ENCODE data around the gene NTN3.
A peak's percentile ranks its signal among the peaks of the same experiment; 100 is the strongest.

The NTN3 gene

GRCh38 chr16:2466667-2467527, 4.2 kb upstream of the NTN3 start:
- Histone ChIP-seq H3K27ac (ENCODE audit: low read depth in 2 of 2, low read length in 2 of 2) (no peak overlapping the region), H3K4me1 (ENCODE audit: control insufficient read depth in 2 of 2, insufficient read depth in 2 of 2, low read length in 2 of 2) (peaks cover 12 to 16% of the 10 kb centered on the region in 2 donors), H3K9me3 (ENCODE audit: control insufficient read depth in 2 of 2, low read length in 2 of 2) (no peaks in the 10 kb centered on the region), H3K27me3 (ENCODE audit: control insufficient read depth in 2 of 2, insufficient read depth in 2 of 2, low read length in 2 of 2) (peaks cover 20 to 28% of the 10 kb centered on the region in 2 donors), H3K36me3 (ENCODE audit: control insufficient read depth in 2 of 2, insufficient read depth in 2 of 2, low read length in 2 of 2) (no peaks in the 10 kb centered on the region), H3K9ac (ENCODE audit: low read depth in 1 of 2, low read length in 2 of 2) (no peak overlapping the region), H3K4me3 (ENCODE audit: low read length in 2 of 2) (peak overlapping the region in 1 of 2 donors; percentile 54)

- H3K4me3 ChIP-seq (ENCODE audit: low read length in 2 of 2), result peak overlapping the region; percentile 41 to 54
- peaks cover 12 to 16% of the 10 kb centered on the region in 2 donors for H3K4me1 ChIP-seq (ENCODE audit: control insufficient read depth in 2 of 2, insufficient read depth in 2 of 2, low read length in 2 of 2)
- H3K9ac ChIP-seq (ENCODE audit: low read depth in 1 of 2, low read length in 2 of 2), result peak overlapping the region in 1 of 2 donors; percentile 43
- peaks cover 28 to 36% of the 10 kb centered on the region in 2 donors for H3K27me3 ChIP-seq (ENCODE audit: control insufficient read depth in 2 of 2, insufficient read depth in 2 of 2, low read length in 2 of 2)
- H3K27ac ChIP-seq (ENCODE audit: low read depth in 2 of 2, low read length in 2 of 2), result no peak overlapping the region
- H3K9me3 ChIP-seq (ENCODE audit: control insufficient read depth in 2 of 2, low read length in 2 of 2), result no peaks in the 10 kb centered on the region
- H3K36me3 ChIP-seq (ENCODE audit: control insufficient read depth in 2 of 2, insufficient read depth in 2 of 2, low read length in 2 of 2), result no peaks in the 10 kb centered on the region
Observed at GRCh38 chr16:2467528-2468232, 3.4 kb upstream of the NTN3 start.

DNA sequence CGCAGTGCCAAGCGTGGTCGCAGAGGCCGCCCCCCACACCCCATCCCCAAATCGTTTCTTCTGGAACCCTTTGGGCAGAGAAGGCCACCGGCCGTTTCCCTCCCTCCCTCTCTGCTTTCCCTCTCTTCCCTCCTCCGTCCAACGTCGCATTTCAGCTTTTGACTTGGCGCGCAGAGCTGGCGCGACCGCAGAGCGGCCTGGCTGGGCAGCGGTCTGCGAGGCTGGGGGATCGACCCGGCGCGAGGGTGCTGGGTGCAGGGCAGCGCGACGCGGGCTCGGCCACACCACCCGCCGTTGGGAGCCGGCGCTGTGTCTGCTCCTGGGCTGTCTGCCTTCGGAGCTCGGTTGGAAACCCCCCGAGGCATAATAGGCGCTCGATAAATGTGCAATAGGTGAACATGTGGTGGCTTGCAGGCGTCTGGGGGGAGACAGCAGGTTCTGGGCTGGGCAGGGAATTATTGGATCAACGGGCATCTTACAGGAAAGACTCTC, 2.8 kb upstream of the NTN3 start:
- peaks cover 33 to 42% of the 10 kb centered on the region in 2 donors for H3K27me3 ChIP-seq (ENCODE audit: control insufficient read depth in 2 of 2, insufficient read depth in 2 of 2, low read length in 2 of 2)
- peak overlapping the region in 1 of 2 donors; percentile 43 for H3K9ac ChIP-seq (ENCODE audit: low read depth in 1 of 2, low read length in 2 of 2)

DNA sequence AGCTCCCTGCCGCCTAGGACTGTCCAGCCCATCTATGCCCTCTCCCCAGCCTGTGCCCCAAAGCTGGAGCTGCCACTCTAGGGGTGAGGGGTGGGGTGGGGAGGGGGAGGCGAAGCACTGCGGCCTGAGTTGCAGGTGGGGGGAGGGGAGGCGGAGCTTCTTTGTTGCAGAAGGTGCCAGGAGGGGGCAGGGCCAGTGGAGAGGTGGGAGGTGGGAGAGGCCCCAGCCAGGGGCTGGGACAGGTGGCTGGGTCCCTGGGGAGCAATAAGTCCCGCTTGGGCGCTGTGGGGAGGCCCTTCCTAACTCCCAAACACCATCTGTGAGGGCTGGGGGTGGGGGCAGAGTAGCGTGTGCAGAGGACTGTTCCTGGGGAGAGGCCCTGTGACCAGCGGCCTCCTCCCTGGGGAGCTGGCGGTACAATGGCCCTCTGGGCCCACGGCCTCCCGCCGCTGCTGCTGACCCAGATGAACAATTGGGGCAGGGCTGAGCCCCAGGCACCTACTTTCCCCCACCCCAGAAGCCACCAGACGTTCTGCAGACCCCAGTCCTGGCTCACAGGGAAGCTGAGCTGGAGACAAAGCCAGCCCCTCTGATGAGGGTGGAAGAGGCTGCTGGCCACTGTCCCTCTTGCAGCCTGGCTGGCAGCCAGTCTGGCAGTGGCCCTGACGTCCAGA, 2.2 kb upstream of the NTN3 start:
- Histone ChIP-seq H3K4me3 (ENCODE audit: low read length in 2 of 2) (no peak overlapping the region), H3K4me1 (ENCODE audit: control insufficient read depth in 2 of 2, insufficient read depth in 2 of 2, low read length in 2 of 2) (peaks cover 14 to 25% of the 10 kb centered on the region in 2 donors), H3K9me3 (ENCODE audit: control insufficient read depth in 2 of 2, low read length in 2 of 2) (no peaks in the 10 kb centered on the region), H3K9ac (ENCODE audit: low read depth in 1 of 2, low read length in 2 of 2) (peak overlapping the region in 1 of 2 donors; percentile 7), H3K36me3 (ENCODE audit: control insufficient read depth in 2 of 2, insufficient read depth in 2 of 2, low read length in 2 of 2) (no peaks in the 10 kb centered on the region), H3K27me3 (ENCODE audit: control insufficient read depth in 2 of 2, insufficient read depth in 2 of 2, low read length in 2 of 2) (peaks cover 33 to 44% of the 10 kb centered on the region in 2 donors), H3K27ac (ENCODE audit: low read depth in 2 of 2, low read length in 2 of 2) (no peak overlapping the region)

More for the DNA sequence above, 2.8 kb upstream of the NTN3 start:
- Histone ChIP-seq H3K9me3 (ENCODE audit: control insufficient read depth in 2 of 2, low read length in 2 of 2) (no peaks in the 10 kb centered on the region), H3K4me3 (ENCODE audit: low read length in 2 of 2) (peak overlapping the region; percentile 41 to 54), H3K27ac (ENCODE audit: low read depth in 2 of 2, low read length in 2 of 2) (no peak overlapping the region), H3K36me3 (ENCODE audit: control insufficient read depth in 2 of 2, insufficient read depth in 2 of 2, low read length in 2 of 2) (no peaks in the 10 kb centered on the region), H3K4me1 (ENCODE audit: control insufficient read depth in 2 of 2, insufficient read depth in 2 of 2, low read length in 2 of 2) (peaks cover 12 to 21% of the 10 kb centered on the region in 2 donors)

DNA sequence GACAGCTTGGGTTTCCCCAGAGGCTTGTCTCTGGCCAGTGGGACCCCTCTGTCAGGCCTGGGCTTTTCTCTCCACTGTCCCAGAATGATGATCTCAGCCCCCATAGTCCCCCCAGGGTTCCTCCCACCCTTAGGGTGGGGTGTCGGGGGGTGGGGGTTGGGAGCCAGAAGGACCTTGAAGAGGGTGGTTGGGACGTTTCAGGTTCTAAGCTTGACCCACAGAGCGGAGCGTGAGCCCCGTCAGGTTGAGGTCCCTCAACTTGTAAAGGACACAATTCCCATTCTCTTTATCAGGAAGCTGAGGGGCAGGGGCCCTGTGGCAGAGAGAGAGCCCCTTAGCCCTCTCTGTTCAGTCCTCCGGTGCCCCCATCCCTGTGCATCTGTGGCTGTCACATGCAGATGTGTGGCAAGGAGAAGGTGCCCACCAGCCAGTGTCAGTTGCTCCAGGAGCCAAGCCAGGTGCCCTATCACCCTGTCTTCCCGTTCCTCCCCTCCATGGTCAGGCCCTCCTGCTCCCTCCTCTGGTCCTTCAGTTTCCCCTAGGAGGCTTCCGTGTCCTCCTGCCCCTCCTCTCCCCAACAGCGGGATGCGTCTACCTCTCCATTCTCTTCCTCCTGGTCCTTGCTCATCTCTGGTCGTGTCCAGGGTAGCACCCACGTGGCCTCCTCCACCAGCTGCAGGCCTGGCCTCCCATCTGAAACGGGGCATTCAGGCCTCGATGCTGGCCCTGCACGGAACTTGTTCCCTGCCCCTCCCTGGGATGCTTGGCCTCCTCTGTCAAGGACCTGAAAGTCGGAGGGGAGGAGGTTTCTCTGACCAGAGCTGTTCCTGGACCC, 1.5 kb upstream of the NTN3 start:
- Histone ChIP-seq H3K4me3 (ENCODE audit: low read length in 2 of 2) (no peak overlapping the region), H3K36me3 (ENCODE audit: control insufficient read depth in 2 of 2, insufficient read depth in 2 of 2, low read length in 2 of 2) (no peaks in the 10 kb centered on the region), H3K4me1 (ENCODE audit: control insufficient read depth in 2 of 2, insufficient read depth in 2 of 2, low read length in 2 of 2) (peaks cover 21 to 28% of the 10 kb centered on the region in 2 donors), H3K27me3 (ENCODE audit: control insufficient read depth in 2 of 2, insufficient read depth in 2 of 2, low read length in 2 of 2) (peaks cover 33 to 44% of the 10 kb centered on the region in 2 donors), H3K27ac (ENCODE audit: low read depth in 2 of 2, low read length in 2 of 2) (no peak overlapping the region), H3K9ac (ENCODE audit: low read depth in 1 of 2, low read length in 2 of 2) (no peak overlapping the region), H3K9me3 (ENCODE audit: control insufficient read depth in 2 of 2, low read length in 2 of 2) (no peaks in the 10 kb centered on the region)

DNA sequence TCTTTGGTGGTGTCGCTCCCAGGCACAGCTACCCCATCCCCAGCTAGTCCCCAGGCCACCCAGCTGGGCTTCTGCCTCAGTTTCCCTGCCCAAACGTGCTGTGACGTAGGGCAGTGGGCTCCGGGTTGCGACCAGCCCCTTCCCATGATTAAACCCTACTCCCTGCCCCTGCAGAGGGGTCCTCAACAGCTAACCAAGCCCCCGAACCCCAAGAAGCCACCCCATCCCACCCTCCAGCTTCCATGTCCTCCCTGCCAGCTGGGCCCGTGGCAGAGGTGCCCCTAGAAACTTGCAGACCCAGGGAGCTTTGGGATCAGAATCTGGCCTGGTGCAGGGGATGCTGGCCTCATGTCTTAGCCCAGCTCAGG, 879 bp upstream of the NTN3 start:
- no peak overlapping the region for H3K4me3 ChIP-seq (ENCODE audit: low read length in 2 of 2)
- H3K4me1 ChIP-seq (ENCODE audit: control insufficient read depth in 2 of 2, insufficient read depth in 2 of 2, low read length in 2 of 2), result peaks cover 22 to 28% of the 10 kb centered on the region in 2 donors
- no peaks in the 10 kb centered on the region for H3K36me3 ChIP-seq (ENCODE audit: control insufficient read depth in 2 of 2, insufficient read depth in 2 of 2, low read length in 2 of 2)
- H3K9me3 ChIP-seq (ENCODE audit: control insufficient read depth in 2 of 2, low read length in 2 of 2), result no peaks in the 10 kb centered on the region
- no peak overlapping the region for H3K9ac ChIP-seq (ENCODE audit: low read depth in 1 of 2, low read length in 2 of 2)
- peaks cover 33 to 44% of the 10 kb centered on the region in 2 donors for H3K27me3 ChIP-seq (ENCODE audit: control insufficient read depth in 2 of 2, insufficient read depth in 2 of 2, low read length in 2 of 2)
- H3K27ac ChIP-seq (ENCODE audit: low read depth in 2 of 2, low read length in 2 of 2), result no peak overlapping the region

GRCh38 chr16:2470603-2471015, 488 bp upstream of the NTN3 start:
- H3K4me3 ChIP-seq (ENCODE audit: low read length in 2 of 2), result no peak overlapping the region
- H3K9ac ChIP-seq (ENCODE audit: low read depth in 1 of 2, low read length in 2 of 2), result no peak overlapping the region
- peaks cover 22 to 30% of the 10 kb centered on the region in 2 donors for H3K4me1 ChIP-seq (ENCODE audit: control insufficient read depth in 2 of 2, insufficient read depth in 2 of 2, low read length in 2 of 2)
- no peaks in the 10 kb centered on the region for H3K36me3 ChIP-seq (ENCODE audit: control insufficient read depth in 2 of 2, insufficient read depth in 2 of 2, low read length in 2 of 2)
- peaks cover 33 to 44% of the 10 kb centered on the region in 2 donors for H3K27me3 ChIP-seq (ENCODE audit: control insufficient read depth in 2 of 2, insufficient read depth in 2 of 2, low read length in 2 of 2)
- no peak overlapping the region for H3K27ac ChIP-seq (ENCODE audit: low read depth in 2 of 2, low read length in 2 of 2)
- no peaks in the 10 kb centered on the region for H3K9me3 ChIP-seq (ENCODE audit: control insufficient read depth in 2 of 2, low read length in 2 of 2)

DNA sequence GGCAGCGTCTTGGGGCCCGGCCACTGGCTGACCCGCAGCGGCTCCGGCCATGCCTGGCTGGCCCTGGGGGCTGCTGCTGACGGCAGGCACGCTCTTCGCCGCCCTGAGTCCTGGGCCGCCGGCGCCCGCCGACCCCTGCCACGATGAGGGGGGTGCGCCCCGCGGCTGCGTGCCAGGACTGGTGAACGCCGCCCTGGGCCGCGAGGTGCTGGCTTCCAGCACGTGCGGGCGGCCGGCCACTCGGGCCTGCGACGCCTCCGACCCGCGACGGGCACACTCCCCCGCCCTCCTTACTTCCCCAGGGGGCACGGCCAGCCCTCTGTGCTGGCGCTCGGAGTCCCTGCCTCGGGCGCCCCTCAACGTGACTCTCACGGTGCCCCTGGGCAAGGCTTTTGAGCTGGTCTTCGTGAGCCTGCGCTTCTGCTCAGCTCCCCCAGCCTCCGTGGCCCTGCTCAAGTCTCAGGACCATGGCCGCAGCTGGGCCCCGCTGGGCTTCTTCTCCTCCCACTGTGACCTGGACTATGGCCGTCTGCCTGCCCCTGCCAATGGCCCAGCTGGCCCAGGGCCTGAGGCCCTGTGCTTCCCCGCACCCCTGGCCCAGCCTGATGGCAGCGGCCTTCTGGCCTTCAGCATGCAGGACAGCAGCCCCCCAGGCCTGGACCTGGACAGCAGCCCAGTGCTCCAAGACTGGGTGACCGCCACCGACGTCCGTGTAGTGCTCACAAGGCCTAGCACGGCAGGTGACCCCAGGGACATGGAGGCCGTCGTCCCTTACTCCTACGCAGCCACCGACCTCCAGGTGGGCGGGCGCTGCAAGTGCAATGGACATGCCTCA, 773 bp downstream of the NTN3 start:
- H3K36me3 ChIP-seq (ENCODE audit: control insufficient read depth in 2 of 2, insufficient read depth in 2 of 2, low read length in 2 of 2), result no peaks in the 10 kb centered on the region
- H3K27ac ChIP-seq (ENCODE audit: low read depth in 2 of 2, low read length in 2 of 2), result no peak overlapping the region
- H3K9me3 ChIP-seq (ENCODE audit: control insufficient read depth in 2 of 2, low read length in 2 of 2), result no peaks in the 10 kb centered on the region
- no peak overlapping the region for H3K9ac ChIP-seq (ENCODE audit: low read depth in 1 of 2, low read length in 2 of 2)
- H3K4me3 ChIP-seq (ENCODE audit: low read length in 2 of 2), result no peak overlapping the region
- H3K4me1 ChIP-seq (ENCODE audit: control insufficient read depth in 2 of 2, insufficient read depth in 2 of 2, low read length in 2 of 2), result peaks cover 28 to 35% of the 10 kb centered on the region in 2 donors
- peaks cover 33 to 44% of the 10 kb centered on the region in 2 donors for H3K27me3 ChIP-seq (ENCODE audit: control insufficient read depth in 2 of 2, insufficient read depth in 2 of 2, low read length in 2 of 2)

DNA sequence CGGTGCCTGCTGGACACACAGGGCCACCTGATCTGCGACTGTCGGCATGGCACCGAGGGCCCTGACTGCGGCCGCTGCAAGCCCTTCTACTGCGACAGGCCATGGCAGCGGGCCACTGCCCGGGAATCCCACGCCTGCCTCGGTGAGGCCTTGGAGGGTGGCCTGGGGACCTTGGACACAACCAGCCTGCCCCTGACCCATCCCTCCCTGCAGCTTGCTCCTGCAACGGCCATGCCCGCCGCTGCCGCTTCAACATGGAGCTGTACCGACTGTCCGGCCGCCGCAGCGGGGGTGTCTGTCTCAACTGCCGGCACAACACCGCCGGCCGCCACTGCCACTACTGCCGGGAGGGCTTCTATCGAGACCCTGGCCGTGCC, 1.4 kb downstream of the NTN3 start:
- Histone ChIP-seq H3K9me3 (ENCODE audit: control insufficient read depth in 2 of 2, low read length in 2 of 2) (no peaks in the 10 kb centered on the region), H3K36me3 (ENCODE audit: control insufficient read depth in 2 of 2, insufficient read depth in 2 of 2, low read length in 2 of 2) (no peaks in the 10 kb centered on the region), H3K27ac (ENCODE audit: low read depth in 2 of 2, low read length in 2 of 2) (no peak overlapping the region), H3K9ac (ENCODE audit: low read depth in 1 of 2, low read length in 2 of 2) (no peak overlapping the region), H3K4me3 (ENCODE audit: low read length in 2 of 2) (no peak overlapping the region), H3K4me1 (ENCODE audit: control insufficient read depth in 2 of 2, insufficient read depth in 2 of 2, low read length in 2 of 2) (peaks cover 28 to 32% of the 10 kb centered on the region in 2 donors), H3K27me3 (ENCODE audit: control insufficient read depth in 2 of 2, insufficient read depth in 2 of 2, low read length in 2 of 2) (peaks cover 33 to 44% of the 10 kb centered on the region in 2 donors)

All from mucosa of rectum (tissue), 2 donors.